Right lobe of liver (tissue), 4 donors: ENCODE measurements around the gene FTL.

ENCODE experiments used
- POLR2A ChIP-seq: fragments of 450-650 bp; IDR thresholded peaks from one replicate; pipeline ENCODE4 v1.6.1; 2017; ENCODE audit warnings: antibody characterized with exemption, mild to moderate bottlenecking
- TF ChIP-seq, protein P1 (sequence below), 4 donors: fragments of 200-600 bp in 3 of 4; fragments of 450-650 bp in 1 of 4; IDR thresholded peaks; one replicate each; pipeline versions ENCODE4 v1.5.1 to v1.8.0; 2016 to 2022; ENCODE audit warnings: antibody characterized with exemption in 4 of 4, mild to moderate bottlenecking in 2 of 4
- donor health status: DM: no; HTN: no; CAD: no.
- donor health status: DM: no; HTN: no; CAD: no.
- donor health status: DM: no; HTN: yes; CAD: no.

DNA sequence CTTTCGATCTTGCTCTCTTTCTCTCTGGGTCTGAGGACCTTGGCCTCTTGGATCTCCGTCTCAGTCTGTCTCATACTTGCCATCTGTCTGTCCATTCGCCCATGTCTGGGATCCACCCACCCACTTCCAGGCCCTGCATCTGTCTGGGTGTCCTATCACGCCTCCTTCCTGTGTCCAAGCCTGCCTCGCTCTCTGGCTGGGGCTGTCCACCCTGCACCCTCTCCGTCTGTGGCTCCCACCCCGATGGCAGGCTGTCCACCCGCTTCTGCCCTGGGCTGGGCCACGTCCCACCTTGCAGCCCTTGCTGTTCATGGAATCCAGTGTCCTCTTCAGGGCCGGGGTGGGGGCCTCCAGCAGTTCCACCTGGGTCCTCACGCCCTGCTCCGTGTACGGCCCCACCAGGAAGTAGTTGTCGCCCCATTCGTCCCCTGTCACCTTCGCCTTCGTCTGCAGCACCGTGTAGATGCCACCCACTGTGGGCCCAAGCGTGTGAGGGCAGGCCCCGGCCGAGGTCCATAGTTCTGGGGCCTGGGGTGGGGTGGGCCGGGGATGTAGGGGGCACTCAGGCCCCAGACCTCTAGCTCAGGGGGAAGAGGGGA, 26.0 kb downstream of the FTL start:
- TF ChIP-seq, protein P1, sequence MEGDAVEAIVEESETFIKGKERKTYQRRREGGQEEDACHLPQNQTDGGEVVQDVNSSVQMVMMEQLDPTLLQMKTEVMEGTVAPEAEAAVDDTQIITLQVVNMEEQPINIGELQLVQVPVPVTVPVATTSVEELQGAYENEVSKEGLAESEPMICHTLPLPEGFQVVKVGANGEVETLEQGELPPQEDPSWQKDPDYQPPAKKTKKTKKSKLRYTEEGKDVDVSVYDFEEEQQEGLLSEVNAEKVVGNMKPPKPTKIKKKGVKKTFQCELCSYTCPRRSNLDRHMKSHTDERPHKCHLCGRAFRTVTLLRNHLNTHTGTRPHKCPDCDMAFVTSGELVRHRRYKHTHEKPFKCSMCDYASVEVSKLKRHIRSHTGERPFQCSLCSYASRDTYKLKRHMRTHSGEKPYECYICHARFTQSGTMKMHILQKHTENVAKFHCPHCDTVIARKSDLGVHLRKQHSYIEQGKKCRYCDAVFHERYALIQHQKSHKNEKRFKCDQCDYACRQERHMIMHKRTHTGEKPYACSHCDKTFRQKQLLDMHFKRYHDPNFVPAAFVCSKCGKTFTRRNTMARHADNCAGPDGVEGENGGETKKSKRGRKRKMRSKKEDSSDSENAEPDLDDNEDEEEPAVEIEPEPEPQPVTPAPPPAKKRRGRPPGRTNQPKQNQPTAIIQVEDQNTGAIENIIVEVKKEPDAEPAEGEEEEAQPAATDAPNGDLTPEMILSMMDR (IDR thresholded peaks at IDR 0.05), result no peak
- no peak for TF ChIP-seq POLR2A
